Lower leg skin (tissue), 3 donors: ENCODE data around the gene ARL6IP5.

ENCODE experiments used
- POLR2A ChIP-seq, 2 donors: fragments of 450-650 bp; IDR thresholded peaks; one replicate each; pipeline ENCODE4 v1.6.1; 2016 to 2017; ENCODE audit warnings: antibody characterized with exemption in 2 of 2, mild to moderate bottlenecking in 1 of 2, moderate library complexity in 1 of 2
- TF ChIP-seq, protein P1 (sequence below), 3 donors: fragments of 450-650 bp; IDR thresholded peaks; one replicate each; pipeline ENCODE4 v1.5.1; 2016; ENCODE audit warnings: antibody characterized with exemption in 3 of 3, mild to moderate bottlenecking in 3 of 3, moderate library complexity in 2 of 3

DNA sequence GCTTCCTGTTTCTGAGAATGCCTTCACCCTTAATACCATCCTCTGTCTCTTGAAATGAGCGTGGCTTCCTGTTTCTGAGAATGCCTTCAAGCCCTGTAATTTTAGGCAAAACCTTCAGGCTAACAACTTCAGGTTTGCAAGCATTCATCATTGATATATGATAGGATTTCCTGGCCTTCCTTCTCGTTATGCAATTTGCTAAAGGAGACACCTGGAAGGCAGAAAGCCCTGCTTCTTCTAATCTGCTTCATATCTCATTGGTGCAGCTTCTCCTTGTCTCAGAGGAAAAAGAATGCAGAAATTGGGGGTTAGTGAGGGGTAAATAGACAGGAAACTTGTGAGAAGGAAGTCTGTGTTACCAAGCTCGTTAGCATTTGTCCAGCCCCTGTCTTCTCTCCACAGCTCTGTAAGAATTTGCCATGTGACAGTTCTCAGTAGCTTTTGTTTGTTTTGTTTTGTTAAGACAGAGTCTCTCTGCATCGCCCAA lies 7.3 kb downstream of the ARL6IP5 start:
- TF ChIP-seq POLR2A (IDR thresholded peaks at IDR 0.05): no peak
- TF ChIP-seq, protein P1, sequence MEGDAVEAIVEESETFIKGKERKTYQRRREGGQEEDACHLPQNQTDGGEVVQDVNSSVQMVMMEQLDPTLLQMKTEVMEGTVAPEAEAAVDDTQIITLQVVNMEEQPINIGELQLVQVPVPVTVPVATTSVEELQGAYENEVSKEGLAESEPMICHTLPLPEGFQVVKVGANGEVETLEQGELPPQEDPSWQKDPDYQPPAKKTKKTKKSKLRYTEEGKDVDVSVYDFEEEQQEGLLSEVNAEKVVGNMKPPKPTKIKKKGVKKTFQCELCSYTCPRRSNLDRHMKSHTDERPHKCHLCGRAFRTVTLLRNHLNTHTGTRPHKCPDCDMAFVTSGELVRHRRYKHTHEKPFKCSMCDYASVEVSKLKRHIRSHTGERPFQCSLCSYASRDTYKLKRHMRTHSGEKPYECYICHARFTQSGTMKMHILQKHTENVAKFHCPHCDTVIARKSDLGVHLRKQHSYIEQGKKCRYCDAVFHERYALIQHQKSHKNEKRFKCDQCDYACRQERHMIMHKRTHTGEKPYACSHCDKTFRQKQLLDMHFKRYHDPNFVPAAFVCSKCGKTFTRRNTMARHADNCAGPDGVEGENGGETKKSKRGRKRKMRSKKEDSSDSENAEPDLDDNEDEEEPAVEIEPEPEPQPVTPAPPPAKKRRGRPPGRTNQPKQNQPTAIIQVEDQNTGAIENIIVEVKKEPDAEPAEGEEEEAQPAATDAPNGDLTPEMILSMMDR (IDR thresholded peaks at IDR 0.05): no peak
